Tibial nerve (tissue), 4 donors: ENCODE data around the gene ACOT8.

Source experiments
- EP300 ChIP-seq, 2 donors: sonication (generic); formaldehyde crosslinking; IDR thresholded peaks; one replicate each; pipeline ENCODE4 v1.6.1; 2017; ENCODE audit warnings: antibody characterized with exemption in 2 of 2, mild to moderate bottlenecking in 1 of 2
- POLR2A ChIP-seq, 2 donors: fragments of 450-650 bp; IDR thresholded peaks; one replicate each; pipeline ENCODE4 v1.6.1; 2017; ENCODE audit warnings: antibody characterized with exemption in 2 of 2, mild to moderate bottlenecking in 2 of 2, moderate library complexity in 2 of 2
- TF ChIP-seq, protein P1 (sequence below), 5 experiments: fragments of 200-600 bp in 3 of 5; fragments of 450-650 bp in 2 of 5; sonication (generic) in 3 of 5; IDR thresholded peaks; one replicate each; pipeline ENCODE4 v1.5.1; 2016 to 2019; ENCODE audit warnings: antibody characterized with exemption in 5 of 5, mild to moderate bottlenecking in 3 of 5, moderate library complexity in 2 of 5

GRCh38 chr20:45836841-45837240 is 20.4 kb downstream of the ACOT8 start:
- no peak for TF ChIP-seq POLR2A (IDR thresholded peaks at IDR 0.05)
- TF ChIP-seq, protein P1, sequence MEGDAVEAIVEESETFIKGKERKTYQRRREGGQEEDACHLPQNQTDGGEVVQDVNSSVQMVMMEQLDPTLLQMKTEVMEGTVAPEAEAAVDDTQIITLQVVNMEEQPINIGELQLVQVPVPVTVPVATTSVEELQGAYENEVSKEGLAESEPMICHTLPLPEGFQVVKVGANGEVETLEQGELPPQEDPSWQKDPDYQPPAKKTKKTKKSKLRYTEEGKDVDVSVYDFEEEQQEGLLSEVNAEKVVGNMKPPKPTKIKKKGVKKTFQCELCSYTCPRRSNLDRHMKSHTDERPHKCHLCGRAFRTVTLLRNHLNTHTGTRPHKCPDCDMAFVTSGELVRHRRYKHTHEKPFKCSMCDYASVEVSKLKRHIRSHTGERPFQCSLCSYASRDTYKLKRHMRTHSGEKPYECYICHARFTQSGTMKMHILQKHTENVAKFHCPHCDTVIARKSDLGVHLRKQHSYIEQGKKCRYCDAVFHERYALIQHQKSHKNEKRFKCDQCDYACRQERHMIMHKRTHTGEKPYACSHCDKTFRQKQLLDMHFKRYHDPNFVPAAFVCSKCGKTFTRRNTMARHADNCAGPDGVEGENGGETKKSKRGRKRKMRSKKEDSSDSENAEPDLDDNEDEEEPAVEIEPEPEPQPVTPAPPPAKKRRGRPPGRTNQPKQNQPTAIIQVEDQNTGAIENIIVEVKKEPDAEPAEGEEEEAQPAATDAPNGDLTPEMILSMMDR (IDR thresholded peaks at IDR 0.05), result no peak
- TF ChIP-seq EP300 (IDR thresholded peaks at IDR 0.05), result no peak
